SK-N-SH (cell line): ENCODE results near the gene PARVB. TPM values are rescaled to one million over a fixed set of nuclear protein-coding genes. Genes with fewer than 3 reads are reported as not detected.

Source experiments
- CTCF ChIA-PET: fragments of 300-600, 350-600 bp; formaldehyde crosslinking; extraction: SDS; loops from one replicate; lab custom pipeline; 2021; lab: Yijun Ruan, JAX
- POLR2A ChIA-PET: fragments of 350-600 bp; sonication (Branson Sonifier 250); formaldehyde crosslinking; extraction: SDS; loops from one replicate; lab custom pipeline; 2020; ENCODE audit warnings: antibody characterized with exemption, inconsistent platforms; lab: Yijun Ruan, JAX
- DNase-seq: peaks from one replicate; pipeline ENCODE4 v3.0.0; 2012
- H2AFZ ChIP-seq: fragments of 200-600 bp; sonication (generic); 2 replicates; pipeline ENCODE4 v1.8.1; 2016; ENCODE audit warnings: antibody characterized with exemption, mild to moderate bottlenecking, low read depth
- H3F3A ChIP-seq: fragments of 200-600 bp; sonication (generic); replicated peaks from 2 replicates; pipeline ENCODE3; 2016; ENCODE audit warnings: antibody characterized with exemption, mild to moderate bottlenecking; ENCODE audit not compliant: insufficient read depth
- H3K27ac ChIP-seq, 2 experiments: fragments of 200-500 bp in 1 of 2; fragments of 200-600 bp in 1 of 2; sonication (Bioruptor generic) in 1 of 2; sonication (generic), shearing (Covaris generic) in 1 of 2; 2 replicates each; pipeline versions ENCODE4 v1.5.1 to v1.6.1; 2014 to 2016; ENCODE audit warnings: low read depth in 2 of 2, inconsistent platforms in 1 of 2, low read length in 1 of 2, mild to moderate bottlenecking in 1 of 2, mixed read lengths in 1 of 2
- H3K27me3 ChIP-seq: fragments of 200-600 bp; sonication (generic), shearing (Covaris generic); 2 replicates; pipeline ENCODE4 v1.6.1; 2016; ENCODE audit warnings: mixed run types; ENCODE audit not compliant: insufficient read depth
- H3K36me3 ChIP-seq, 2 experiments: fragments of 200-500 bp in 1 of 2; fragments of 200-600 bp in 1 of 2; sonication (Bioruptor generic) in 1 of 2; sonication (generic) in 1 of 2; replicated peaks in 1 of 2; 2 replicates each; pipeline versions ENCODE3 to v1.5.1; 2014 to 2016; ENCODE audit warnings: low read length in 1 of 2, mild to moderate bottlenecking in 1 of 2; ENCODE audit not compliant: insufficient read depth in 2 of 2, control insufficient read depth in 1 of 2
- H3K4me1 ChIP-seq, 2 experiments: fragments of 200-500 bp in 1 of 2; fragments of 200-600 bp in 1 of 2; sonication (Bioruptor generic) in 1 of 2; sonication (generic), shearing (Covaris generic) in 1 of 2; 2 replicates each; pipeline versions ENCODE4 v1.5.1 to v1.6.1; 2014 to 2016; ENCODE audit warnings: low read depth in 1 of 2, low read length in 1 of 2, mixed run types in 1 of 2; ENCODE audit not compliant: insufficient read depth in 2 of 2, control insufficient read depth in 1 of 2
- H3K4me2 ChIP-seq: fragments of 200-600 bp; sonication (generic), shearing (Covaris generic); 2 replicates; pipeline ENCODE4 v1.6.1; 2017; ENCODE audit warnings: mixed run types
- H3K4me3 ChIP-seq, 2 experiments: fragments of 200-500 bp in 1 of 2; fragments of 200-600 bp in 1 of 2; sonication (Bioruptor generic) in 1 of 2; sonication (generic), shearing (Covaris generic) in 1 of 2; 2 replicates each; pipeline versions ENCODE4 v1.5.1 to v1.8.1; 2014 to 2016; ENCODE audit warnings: low read depth in 2 of 2, inconsistent platforms in 1 of 2, low read length in 1 of 2, mild to moderate bottlenecking in 1 of 2, mixed read lengths in 1 of 2, moderate library complexity in 1 of 2
- H3K79me2 ChIP-seq: fragments of 200-600 bp; sonication (generic); 2 replicates; pipeline ENCODE4 v1.8.1; 2017; ENCODE audit warnings: mild to moderate bottlenecking; ENCODE audit not compliant: insufficient read depth
- H3K9ac ChIP-seq: fragments of 200-600 bp; sonication (generic); 2 replicates; pipeline ENCODE4 v1.6.1; 2017; ENCODE audit warnings: mixed run types
- H3K9me2 ChIP-seq: fragments of 200-600 bp; sonication (generic); 2 replicates; pipeline ENCODE4 v1.6.1; 2017; ENCODE audit warnings: mixed run types
- H3K9me3 ChIP-seq: fragments of 200-600 bp; sonication (generic); 2 replicates; pipeline ENCODE4 v1.6.1; 2017; ENCODE audit warnings: mixed run types, mild to moderate bottlenecking, moderate library complexity
- H4K20me1 ChIP-seq: fragments of 200-600 bp; sonication (generic); 2 replicates; pipeline ENCODE4 v1.6.1; 2017; ENCODE audit warnings: mild to moderate bottlenecking, mixed run types; ENCODE audit not compliant: insufficient read depth
- CHD2 ChIP-seq: fragments of 150-350 bp; IDR thresholded peaks from 2 replicates; pipeline ENCODE4 v1.6.1; 2018; ENCODE audit warnings: low read length; ENCODE audit not compliant: partially characterized antibody
- CTCF ChIP-seq: fragments of 200-600 bp; sonication (generic); IDR thresholded peaks from 2 replicates; pipeline ENCODE4 v1.6.1; 2017; ENCODE audit warnings: antibody characterized with exemption, mild to moderate bottlenecking, moderate library complexity
- ELF1 ChIP-seq: IDR thresholded peaks from 2 replicates; pipeline ENCODE4 v1.4.0; 2012
- FOXM1 ChIP-seq: IDR thresholded peaks from 2 replicates; pipeline ENCODE4 v1.4.0; 2012; ENCODE audit warnings: low read depth, mild to moderate bottlenecking
- GATA2 ChIP-seq: sonication (generic); formaldehyde crosslinking; IDR thresholded peaks from 2 replicates; pipeline ENCODE4 v1.5.0; 2020; ENCODE audit warnings: mild to moderate bottlenecking, missing genetic modification reagents
- JUND ChIP-seq: IDR thresholded peaks from 2 replicates; pipeline ENCODE4 v1.4.0; 2012
- MAX ChIP-seq: IDR thresholded peaks from 2 replicates; pipeline ENCODE4 v1.4.0; 2012; ENCODE audit warnings: low read depth
- MXI1 ChIP-seq: IDR thresholded peaks from 2 replicates; pipeline ENCODE4 v1.6.1; 2012; ENCODE audit warnings: mild to moderate bottlenecking, low read depth, low read length, improper control_type of control experiment
- NRF1 ChIP-seq: IDR thresholded peaks from 2 replicates; pipeline ENCODE4 v1.6.1; 2012; ENCODE audit warnings: low read depth, mild to moderate bottlenecking, low read length
- POLR2AphosphoS5 ChIP-seq: IDR thresholded peaks from 2 replicates; pipeline ENCODE4 v1.6.1; 2012; ENCODE audit warnings: low read depth, low read length
- RAD21 ChIP-seq: IDR thresholded peaks from 2 replicates; pipeline ENCODE4 v1.6.1; 2012; ENCODE audit warnings: mild to moderate bottlenecking, low read length
- RFX5 ChIP-seq: IDR thresholded peaks from 2 replicates; pipeline ENCODE4 v1.6.1; 2012; ENCODE audit warnings: mild to moderate bottlenecking, improper control_type of control experiment, low read length
- SIN3A ChIP-seq: IDR thresholded peaks from 2 replicates; pipeline ENCODE4 v1.6.1; 2012; ENCODE audit warnings: low read depth, mild to moderate bottlenecking, low read length, moderate library complexity, borderline replicate concordance
- TAF1 ChIP-seq: IDR thresholded peaks from 2 replicates; pipeline ENCODE4 v1.6.1; 2012; ENCODE audit warnings: low read depth, mild to moderate bottlenecking, low read length, moderate library complexity, borderline replicate concordance
- TEAD4 ChIP-seq: IDR thresholded peaks from 2 replicates; pipeline ENCODE4 v1.4.0; 2012; ENCODE audit warnings: mild to moderate bottlenecking, borderline replicate concordance; ENCODE audit not compliant: insufficient read depth
- USF1 ChIP-seq: IDR thresholded peaks from 2 replicates; pipeline ENCODE4 v1.4.0; 2012; ENCODE audit warnings: low read depth, borderline replicate concordance
- YY1 ChIP-seq: IDR thresholded peaks from 2 replicates; pipeline ENCODE4 v1.4.0; 2012; ENCODE audit warnings: low read depth, mild to moderate bottlenecking
- WGBS: methylation state at CpG from one replicate; pipeline ENCODE4 v1.1.6; 2017; ENCODE audit warnings: low lambda C conversion rate; 5-methylcytosine and 5-hydroxymethylcytosine counted together
- polyA plus RNA-seq, 3 experiments: library from polyadenylated mRNA; depleted of rRNA; stranded (reverse); fragments of >200 nt; gene quantifications; 2 replicates each; pipeline ENCODE4 v1.2.3, GENCODE V29; 2012
- TF ChIP-seq, protein P1 (sequence below): IDR thresholded peaks from 2 replicates; pipeline ENCODE4 v1.4.0; 2012; ENCODE audit warnings: low read depth, borderline replicate concordance
- TF ChIP-seq, protein P2 (sequence below): fragments of 150-350 bp; IDR thresholded peaks from 2 replicates; pipeline ENCODE4 v1.6.1; 2017; ENCODE audit warnings: antibody characterized with exemption, low read length, low read depth, borderline replicate concordance
- TF ChIP-seq, protein P3 (sequence below): IDR thresholded peaks from 2 replicates; pipeline ENCODE4; 2012
- TF ChIP-seq, protein P4 (sequence below): IDR thresholded peaks from 2 replicates; pipeline ENCODE4 v1.6.1; 2012; ENCODE audit warnings: mild to moderate bottlenecking, low read depth, low read length, moderate library complexity

PARVB gene
- polyA plus RNA-seq, 1 of the 3 experiments (the other 2 are of a cell fraction): 87.8 TPM

- TF ChIP-seq, protein P1, sequence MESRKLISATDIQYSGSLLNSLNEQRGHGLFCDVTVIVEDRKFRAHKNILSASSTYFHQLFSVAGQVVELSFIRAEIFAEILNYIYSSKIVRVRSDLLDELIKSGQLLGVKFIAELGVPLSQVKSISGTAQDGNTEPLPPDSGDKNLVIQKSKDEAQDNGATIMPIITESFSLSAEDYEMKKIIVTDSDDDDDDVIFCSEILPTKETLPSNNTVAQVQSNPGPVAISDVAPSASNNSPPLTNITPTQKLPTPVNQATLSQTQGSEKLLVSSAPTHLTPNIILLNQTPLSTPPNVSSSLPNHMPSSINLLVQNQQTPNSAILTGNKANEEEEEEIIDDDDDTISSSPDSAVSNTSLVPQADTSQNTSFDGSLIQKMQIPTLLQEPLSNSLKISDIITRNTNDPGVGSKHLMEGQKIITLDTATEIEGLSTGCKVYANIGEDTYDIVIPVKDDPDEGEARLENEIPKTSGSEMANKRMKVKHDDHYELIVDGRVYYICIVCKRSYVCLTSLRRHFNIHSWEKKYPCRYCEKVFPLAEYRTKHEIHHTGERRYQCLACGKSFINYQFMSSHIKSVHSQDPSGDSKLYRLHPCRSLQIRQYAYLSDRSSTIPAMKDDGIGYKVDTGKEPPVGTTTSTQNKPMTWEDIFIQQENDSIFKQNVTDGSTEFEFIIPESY: no peak
- TF ChIP-seq, protein P2, sequence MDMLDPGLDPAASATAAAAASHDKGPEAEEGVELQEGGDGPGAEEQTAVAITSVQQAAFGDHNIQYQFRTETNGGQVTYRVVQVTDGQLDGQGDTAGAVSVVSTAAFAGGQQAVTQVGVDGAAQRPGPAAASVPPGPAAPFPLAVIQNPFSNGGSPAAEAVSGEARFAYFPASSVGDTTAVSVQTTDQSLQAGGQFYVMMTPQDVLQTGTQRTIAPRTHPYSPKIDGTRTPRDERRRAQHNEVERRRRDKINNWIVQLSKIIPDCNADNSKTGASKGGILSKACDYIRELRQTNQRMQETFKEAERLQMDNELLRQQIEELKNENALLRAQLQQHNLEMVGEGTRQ: no peak
- TF ChIP-seq POLR2AphosphoS5 (no peak), ELF1 (no peak), JUND (no peak), CTCF (no peak), FOXM1 (no peak), NRF1 (no peak)
- TF ChIP-seq, all 33 proteins: peak for 0
These were observed 109.9 kb downstream of the PARVB start (continued) for GRCh38 chr22:44133901-44134571.

DNA sequence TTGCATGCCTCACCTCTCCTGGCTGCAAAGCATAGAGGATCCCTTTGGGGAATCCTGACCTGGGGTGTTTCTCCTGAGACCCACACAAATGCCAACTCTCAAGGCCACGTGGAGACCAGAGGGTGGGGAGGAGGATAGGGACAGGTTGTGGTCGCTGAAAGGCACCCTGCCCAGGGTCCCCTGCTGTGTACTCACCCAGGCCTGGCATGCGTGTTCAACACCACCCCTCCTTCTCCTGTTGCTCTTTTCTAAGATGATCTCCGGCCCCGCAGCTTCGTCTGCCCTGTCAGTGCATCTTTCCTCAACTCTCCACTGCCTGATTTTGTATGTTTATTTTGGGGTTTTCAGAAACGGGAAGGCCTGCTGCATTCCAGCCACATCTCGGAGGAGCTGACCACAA lies 112.0 kb downstream of the PARVB start:
- no peak for DNase-seq
- Histone ChIP-seq H3K9me3 (no peaks in the 10 kb centered on the region; the same call in 1 of the 2 replicates), H3F3A (no peaks in the 10 kb centered on the region), H3K4me2 (no peak overlapping the region), H3K4me3 (no peak overlapping the region), H3K4me1 (no peaks in the 10 kb centered on the region), H2AFZ (no peak overlapping the region), H3K27me3 (no peaks in the 10 kb centered on the region), H3K36me3 (peaks cover 6 to 14% of the 10 kb centered on the region in 2 experiments), H3K9ac (no peak overlapping the region), H3K79me2 (no peaks in the 10 kb centered on the region), H4K20me1 (no peaks in the 10 kb centered on the region), H3K27ac (no peak overlapping the region), H3K9me2 (no peaks in the 10 kb centered on the region)
- WGBS: 87% methylated on average over 8 of the region's 8 CpGs
- ChIA-PET CTCF (interaction anchor here (1.3 kb wide), 1 partner anchor 50 kb away, joined by 3 read pairs; no protein-coding TSS in a partner anchor), POLR2A (no interaction called here)
- no peak for TF ChIP-seq USF1
- TF ChIP-seq CHD2: no peak
- no peak for TF ChIP-seq MAX
- TF ChIP-seq ELF1: no peak
- TF ChIP-seq GATA2 (CRISPR knock-in tag): no peak
- TF ChIP-seq, protein P3, sequence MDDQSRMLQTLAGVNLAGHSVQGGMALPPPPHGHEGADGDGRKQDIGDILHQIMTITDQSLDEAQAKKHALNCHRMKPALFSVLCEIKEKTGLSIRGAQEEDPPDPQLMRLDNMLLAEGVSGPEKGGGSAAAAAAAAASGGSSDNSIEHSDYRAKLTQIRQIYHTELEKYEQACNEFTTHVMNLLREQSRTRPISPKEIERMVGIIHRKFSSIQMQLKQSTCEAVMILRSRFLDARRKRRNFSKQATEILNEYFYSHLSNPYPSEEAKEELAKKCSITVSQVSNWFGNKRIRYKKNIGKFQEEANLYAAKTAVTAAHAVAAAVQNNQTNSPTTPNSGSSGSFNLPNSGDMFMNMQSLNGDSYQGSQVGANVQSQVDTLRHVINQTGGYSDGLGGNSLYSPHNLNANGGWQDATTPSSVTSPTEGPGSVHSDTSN: no peak
- TF ChIP-seq TEAD4: no peak
- TF ChIP-seq RAD21: no peak
- no peak for TF ChIP-seq MXI1
- TF ChIP-seq POLR2AphosphoS5: no peak
- TF ChIP-seq JUND: no peak
- TF ChIP-seq RFX5: no peak
- TF ChIP-seq SIN3A: no peak
- TF ChIP-seq YY1: no peak
- TF ChIP-seq, protein P4, sequence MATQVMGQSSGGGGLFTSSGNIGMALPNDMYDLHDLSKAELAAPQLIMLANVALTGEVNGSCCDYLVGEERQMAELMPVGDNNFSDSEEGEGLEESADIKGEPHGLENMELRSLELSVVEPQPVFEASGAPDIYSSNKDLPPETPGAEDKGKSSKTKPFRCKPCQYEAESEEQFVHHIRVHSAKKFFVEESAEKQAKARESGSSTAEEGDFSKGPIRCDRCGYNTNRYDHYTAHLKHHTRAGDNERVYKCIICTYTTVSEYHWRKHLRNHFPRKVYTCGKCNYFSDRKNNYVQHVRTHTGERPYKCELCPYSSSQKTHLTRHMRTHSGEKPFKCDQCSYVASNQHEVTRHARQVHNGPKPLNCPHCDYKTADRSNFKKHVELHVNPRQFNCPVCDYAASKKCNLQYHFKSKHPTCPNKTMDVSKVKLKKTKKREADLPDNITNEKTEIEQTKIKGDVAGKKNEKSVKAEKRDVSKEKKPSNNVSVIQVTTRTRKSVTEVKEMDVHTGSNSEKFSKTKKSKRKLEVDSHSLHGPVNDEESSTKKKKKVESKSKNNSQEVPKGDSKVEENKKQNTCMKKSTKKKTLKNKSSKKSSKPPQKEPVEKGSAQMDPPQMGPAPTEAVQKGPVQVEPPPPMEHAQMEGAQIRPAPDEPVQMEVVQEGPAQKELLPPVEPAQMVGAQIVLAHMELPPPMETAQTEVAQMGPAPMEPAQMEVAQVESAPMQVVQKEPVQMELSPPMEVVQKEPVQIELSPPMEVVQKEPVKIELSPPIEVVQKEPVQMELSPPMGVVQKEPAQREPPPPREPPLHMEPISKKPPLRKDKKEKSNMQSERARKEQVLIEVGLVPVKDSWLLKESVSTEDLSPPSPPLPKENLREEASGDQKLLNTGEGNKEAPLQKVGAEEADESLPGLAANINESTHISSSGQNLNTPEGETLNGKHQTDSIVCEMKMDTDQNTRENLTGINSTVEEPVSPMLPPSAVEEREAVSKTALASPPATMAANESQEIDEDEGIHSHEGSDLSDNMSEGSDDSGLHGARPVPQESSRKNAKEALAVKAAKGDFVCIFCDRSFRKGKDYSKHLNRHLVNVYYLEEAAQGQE: no peak
- TF ChIP-seq TAF1: no peak
